ENCODE data around the gene HLA-DQB2. TPM values are rescaled to one million over a fixed set of nuclear protein-coding genes. Genes with fewer than 3 reads are reported as not detected.

Gene HLA-DQB2
- total RNA-seq, 4 donors from 2014 or later, result 1.5 to 3.5 (median 2.0) TPM; not detected in 1

DNA sequence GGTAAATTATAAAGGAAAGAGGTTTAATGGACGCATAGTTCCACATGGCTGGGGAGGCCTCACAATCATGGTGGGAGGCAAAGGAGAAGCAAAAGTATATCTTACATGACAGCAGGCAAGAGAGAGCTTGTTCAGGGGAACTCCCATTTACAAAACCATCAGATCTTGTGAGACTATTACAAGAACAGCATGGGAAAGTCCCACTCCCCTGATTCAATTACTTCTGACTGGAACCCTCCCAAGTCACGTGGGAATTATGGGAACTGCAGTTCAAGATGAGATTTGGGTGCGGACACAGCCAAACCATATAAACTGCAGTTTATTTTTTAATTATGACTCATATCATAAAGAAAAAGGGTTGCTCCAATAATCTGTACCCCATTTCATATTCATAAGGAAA, 44.5 kb downstream of the HLA-DQB2 start:
- no peaks in the 10 kb centered on the region for H3K9me3 ChIP-seq
- no peaks in the 10 kb centered on the region for H3K36me3 ChIP-seq
- no peak overlapping the region for H3K4me3 ChIP-seq
- 53 to 60% methylated on average over 3 of the region's 3 CpGs for WGBS, 2 donors
- DNase-seq (ENCODE audit: low spot score in 2 of 2), result no peak
- no peak overlapping the region for H3K27ac ChIP-seq
- H3K4me1 ChIP-seq, result no peaks in the 10 kb centered on the region
- H3K27me3 ChIP-seq, result no peaks in the 10 kb centered on the region
- no peak for TF ChIP-seq CTCF (IDR thresholded peaks at IDR 0.05)
- TF ChIP-seq EP300 (IDR thresholded peaks at IDR 0.05), result no peak
- no peak for TF ChIP-seq POLR2A (IDR thresholded peaks at IDR 0.05)

DNA sequence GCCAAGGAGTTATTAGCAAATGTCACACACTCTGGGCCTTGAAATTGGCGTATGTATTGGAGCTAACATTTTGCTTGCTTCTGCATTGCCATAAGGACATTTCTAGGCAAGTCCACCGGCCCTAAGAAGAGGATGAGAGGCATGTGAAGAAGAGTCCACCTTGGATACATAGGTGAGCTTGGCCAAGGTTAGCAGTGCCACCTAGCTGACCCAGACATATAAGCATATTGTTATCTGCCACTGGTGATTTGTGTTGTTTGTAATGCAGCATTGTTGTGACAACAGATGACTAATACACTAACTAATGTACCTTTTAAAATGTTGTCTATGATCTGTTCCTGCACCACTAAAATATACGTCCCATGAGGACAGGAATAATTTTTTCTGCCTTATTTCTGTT, 46.9 kb downstream of the HLA-DQB2 start:
- Histone ChIP-seq H3K27me3 (no peaks in the 10 kb centered on the region), H3K36me3 (no peaks in the 10 kb centered on the region), H3K27ac (no peak overlapping the region), H3K9me3 (no peaks in the 10 kb centered on the region), H3K4me1 (no peaks in the 10 kb centered on the region), H3K4me3 (no peak overlapping the region)
- TF ChIP-seq CTCF (IDR thresholded peaks at IDR 0.05) (no peak), POLR2A (IDR thresholded peaks at IDR 0.05) (no peak), EP300 (IDR thresholded peaks at IDR 0.05) (no peak)
- 86 to 93% methylated on average over 3 of the region's 3 CpGs for WGBS, 2 donors
- no peak for DNase-seq (ENCODE audit: low spot score in 2 of 2)

DNA sequence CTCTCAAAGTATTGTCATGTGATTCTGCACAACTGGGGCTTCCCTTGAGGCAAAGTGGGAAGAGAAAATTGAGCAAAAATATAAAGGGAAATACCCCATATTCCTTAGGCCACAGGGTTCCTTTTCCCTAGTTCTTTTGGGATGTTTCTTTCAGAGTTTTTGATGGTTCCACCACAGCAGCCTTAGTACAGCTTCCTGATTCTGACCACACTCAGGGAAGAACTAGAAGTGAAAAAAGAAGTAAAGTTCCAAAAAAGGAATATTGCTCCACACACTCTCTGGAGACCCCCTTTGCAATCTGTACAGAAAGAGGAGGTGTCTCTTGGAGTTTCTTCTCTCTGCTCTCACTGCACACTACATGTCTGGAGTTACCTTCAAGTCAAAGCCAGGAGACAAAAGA, 50.1 kb downstream of the HLA-DQB2 start:
- TF ChIP-seq POLR2A (IDR thresholded peaks at IDR 0.05), result no peak
- TF ChIP-seq CTCF (IDR thresholded peaks at IDR 0.05), result no peak
- no peak for TF ChIP-seq EP300 (IDR thresholded peaks at IDR 0.05)
- no peaks in the 10 kb centered on the region for H3K4me1 ChIP-seq

GRCh38 chr6:32709625-32710024, 53.7 kb downstream of the HLA-DQB2 start:
- no peak for TF ChIP-seq POLR2A (IDR thresholded peaks at IDR 0.05)
- H3K4me1 ChIP-seq, result no peaks in the 10 kb centered on the region
- no peak overlapping the region for H3K27ac ChIP-seq
- no peak overlapping the region for H3K4me3 ChIP-seq
- DNase-seq (ENCODE audit: low spot score in 2 of 2), result no peak
- no peaks in the 10 kb centered on the region for H3K9me3 ChIP-seq
- peaks cover 0 to 7% of the 10 kb centered on the region in 2 donors for H3K27me3 ChIP-seq
- no peaks in the 10 kb centered on the region for H3K36me3 ChIP-seq

More for the DNA sequence above, 50.1 kb downstream of the HLA-DQB2 start:
- H3K4me3 ChIP-seq, result no peak overlapping the region
- H3K9me3 ChIP-seq, result no peaks in the 10 kb centered on the region
- DNase-seq (ENCODE audit: low spot score in 2 of 2), result no peak
- no peaks in the 10 kb centered on the region for H3K36me3 ChIP-seq
- H3K27ac ChIP-seq, result no peak overlapping the region
- no peaks in the 10 kb centered on the region for H3K27me3 ChIP-seq

Small RNAs within 50 kb of the gene (small RNA-seq; reads per million reads assigned to genes)
- not detected for gene MIR3135B

Other genes with a start within 250 kb of the HLA-DQB2 start
- gene HLA-DRB5, start 233.2 kb downstream of the HLA-DQB2 start, total RNA-seq, result 10 to 100 TPM in 1 of 4 donors, 1 to 10 TPM in 1, not detected in 2; 5.1 to 56.1 TPM
- gene HLA-DRB1, start 173.7 kb downstream of the HLA-DQB2 start, total RNA-seq, result 10 to 100 TPM; 40.2 to 94.8 (median 64.3) TPM
- gene HLA-DQA1, start 126.1 kb downstream of the HLA-DQB2 start, total RNA-seq, result 10 to 100 TPM in 1 of 4 donors, 1 to 10 TPM in 2, under 1 TPM in 1; 0.30 to 17.2 (median 9.2) TPM
- gene HLA-DQB1, start 96.9 kb downstream of the HLA-DQB2 start, total RNA-seq, result 10 to 100 TPM in 1 of 4 donors, 1 to 10 TPM in 2, under 1 TPM in 1; 0.90 to 12.0 (median 3.0) TPM
- gene HLA-DQA2, start 22.1 kb downstream of the HLA-DQB2 start, total RNA-seq, result 1 to 10 TPM in 1 of 4 donors, under 1 TPM in 2, not detected in 1; 0.63 to 1.8 (median 0.98) TPM
- 1 to 10 TPM in 2 of 4 donors, not detected in 2; 2.1 to 3.5 TPM for gene HLA-DOB, start 53.5 kb upstream of the HLA-DQB2 start, total RNA-seq
- 10 to 100 TPM; 14.1 to 21.9 (median 19.8) TPM for gene TAP2, start 75.2 kb upstream of the HLA-DQB2 start, total RNA-seq
- gene PSMB8, start 80.5 kb upstream of the HLA-DQB2 start, total RNA-seq, result 10 to 100 TPM; 16.3 to 39.0 (median 28.4) TPM
- gene TAP1, start 90.2 kb upstream of the HLA-DQB2 start, total RNA-seq, result 10 to 100 TPM; 27.2 to 45.9 (median 34.4) TPM
- gene PSMB9, start 90.7 kb upstream of the HLA-DQB2 start, total RNA-seq, result 10 to 100 TPM; 18.4 to 34.3 (median 20.0) TPM
- 10 to 100 TPM; 15.7 to 85.0 (median 25.5) TPM for gene HLA-DMB, start 177.5 kb upstream of the HLA-DQB2 start, total RNA-seq
- 10 to 100 TPM; 28.8 to 85.2 (median 34.9) TPM for gene HLA-DMA, start 189.6 kb upstream of the HLA-DQB2 start, total RNA-seq
- 100 to 1,000 TPM; 130 to 150 (median 136) TPM for gene BRD2, start 205.1 kb upstream of the HLA-DQB2 start, total RNA-seq
- 10 to 100 TPM in 1 of 4 donors, 1 to 10 TPM in 3; 3.0 to 17.7 (median 8.4) TPM for gene HLA-DOA, start 246.1 kb upstream of the HLA-DQB2 start, total RNA-seq